Measurements from ENCODE around the gene MMS22L. TPM values are rescaled to one million over a fixed set of nuclear protein-coding genes. Genes with fewer than 3 reads are reported as not detected.

MMS22L gene
- polyA plus RNA-seq (2014; cell fraction: cytosol; rRNA removed): 24.2 and 40.5 TPM in 2 replicates
- polyA plus RNA-seq (2014; cell fraction: nucleus; rRNA removed): 28.6 and 42.0 TPM in 2 replicates

GRCh38 chr6:97282726-97283617, at the start of gene MMS22L:
Gene MMS22L (minus strand): TSS chr6:97283216. CDS start chr6:97282477, 739 bp downstream.
- DNase-seq (ENCODE audit: low spot score): peak; percentile 96

GRCh38 chr6:97322811-97323210, 39.8 kb upstream of the MMS22L start:
- DNase-seq (ENCODE audit: low spot score): no peak

DNA sequence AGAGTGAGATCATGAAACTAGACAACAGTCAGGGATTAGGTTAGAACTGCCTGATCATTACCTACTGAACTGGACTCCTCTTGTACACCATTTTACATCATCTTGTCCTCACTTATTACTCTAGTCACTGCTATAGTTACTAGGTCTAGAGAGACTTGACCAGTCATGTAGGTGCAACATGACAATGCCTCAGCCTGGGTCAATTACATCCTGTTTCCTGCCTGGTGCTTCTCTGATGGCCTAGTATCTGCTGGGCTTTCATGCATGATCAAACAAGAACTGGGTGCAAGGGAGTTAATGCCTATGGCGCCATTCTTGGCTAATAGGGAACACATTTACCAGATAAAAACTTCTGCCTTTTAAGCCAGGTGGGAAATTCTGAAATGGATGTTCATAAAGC, 39.2 kb upstream of the MMS22L start:
- no peak for DNase-seq (ENCODE audit: low spot score)

DNA sequence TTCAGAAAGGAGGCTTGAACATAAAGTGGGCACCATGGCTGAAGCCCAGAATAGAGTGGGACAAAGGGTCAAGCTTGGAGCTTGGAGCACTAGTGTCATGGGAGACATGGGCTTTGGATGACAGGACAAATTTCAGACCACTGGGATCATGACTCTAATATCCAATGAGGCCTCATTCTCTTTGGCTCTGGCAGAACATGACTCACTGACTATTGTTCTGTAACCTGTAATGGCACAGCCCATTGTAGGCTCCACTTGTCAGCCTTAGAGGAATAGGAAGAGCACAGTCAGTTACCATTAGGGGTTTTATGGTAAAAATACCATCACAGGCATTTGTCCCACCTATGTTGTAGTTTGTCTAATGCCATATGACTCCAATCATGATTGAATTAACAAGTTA, 34.0 kb upstream of the MMS22L start:
- DNase-seq (ENCODE audit: low spot score): no peak

- no peak for DNase-seq (ENCODE audit: low spot score)
These were observed 29.2 kb upstream of the MMS22L start for GRCh38 chr6:97312241-97312640.

GRCh38 chr6:97306544-97307320, 23.7 kb upstream of the MMS22L start:
- DNase-seq (ENCODE audit: low spot score): peak; percentile 69

DNA sequence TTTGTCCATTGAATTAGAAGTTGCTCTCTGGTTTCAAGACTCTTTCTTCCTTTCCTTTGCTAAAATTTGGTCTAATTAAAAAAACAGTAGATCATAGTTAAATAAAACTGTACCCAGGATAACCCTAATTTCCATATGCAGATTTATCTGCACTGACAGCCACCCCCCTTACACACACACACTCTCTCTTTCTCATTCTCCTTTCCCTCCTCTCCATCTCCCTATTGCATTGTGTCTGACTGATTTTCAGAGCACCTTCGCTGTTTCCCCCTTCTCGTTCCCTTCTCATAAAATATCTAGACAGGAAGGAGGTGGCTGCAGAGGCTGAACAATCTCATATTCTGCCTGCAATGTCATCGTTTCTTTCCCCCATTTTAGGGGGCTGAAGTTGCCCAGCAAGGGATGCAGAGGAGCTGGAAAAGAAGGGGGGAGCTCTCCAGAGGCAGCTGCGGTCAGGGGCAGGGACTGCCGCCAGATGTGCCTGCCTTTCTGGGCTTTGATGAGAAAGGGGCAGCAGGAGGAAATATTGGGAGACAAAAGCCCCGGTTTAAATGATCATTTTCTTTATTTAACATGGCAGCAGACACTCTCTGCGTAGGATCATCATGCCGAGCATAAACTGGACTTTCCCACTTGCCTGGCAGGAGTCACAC, 22.5 kb upstream of the MMS22L start:
- peak; percentile 23 for DNase-seq (ENCODE audit: low spot score)

- DNase-seq (ENCODE audit: low spot score): no peak
These were observed 21.7 kb upstream of the MMS22L start for GRCh38 chr6:97304701-97305100.

GRCh38 chr6:97294451-97294850, 11.4 kb upstream of the MMS22L start:
- DNase-seq (ENCODE audit: low spot score): no peak

- no peak for DNase-seq (ENCODE audit: low spot score)
These were observed 10.2 kb upstream of the MMS22L start for GRCh38 chr6:97293198-97293696.

GRCh38 chr6:97292671-97293070, 9.7 kb upstream of the MMS22L start:
- DNase-seq (ENCODE audit: low spot score): no peak

DNA sequence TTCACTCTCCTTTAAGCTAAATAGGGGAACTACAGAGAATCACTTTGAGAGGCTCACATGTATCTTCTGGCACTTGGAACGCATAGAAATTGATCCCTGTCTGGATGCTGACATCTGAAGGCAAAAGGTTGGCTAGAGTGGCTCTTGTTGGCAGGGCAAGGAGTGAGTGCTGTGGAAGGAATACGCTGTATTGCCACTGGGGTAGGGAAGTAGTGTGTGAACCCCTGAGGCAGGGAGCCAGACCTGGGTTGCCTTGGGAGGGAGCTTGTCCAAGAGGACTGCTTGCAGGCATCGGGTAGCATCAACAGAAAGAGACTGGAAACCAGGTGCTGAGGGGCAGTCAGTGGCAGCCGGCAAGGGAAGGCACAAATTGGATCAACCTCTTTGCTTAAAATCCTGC, 8.9 kb upstream of the MMS22L start:
- DNase-seq (ENCODE audit: low spot score): no peak

DNA sequence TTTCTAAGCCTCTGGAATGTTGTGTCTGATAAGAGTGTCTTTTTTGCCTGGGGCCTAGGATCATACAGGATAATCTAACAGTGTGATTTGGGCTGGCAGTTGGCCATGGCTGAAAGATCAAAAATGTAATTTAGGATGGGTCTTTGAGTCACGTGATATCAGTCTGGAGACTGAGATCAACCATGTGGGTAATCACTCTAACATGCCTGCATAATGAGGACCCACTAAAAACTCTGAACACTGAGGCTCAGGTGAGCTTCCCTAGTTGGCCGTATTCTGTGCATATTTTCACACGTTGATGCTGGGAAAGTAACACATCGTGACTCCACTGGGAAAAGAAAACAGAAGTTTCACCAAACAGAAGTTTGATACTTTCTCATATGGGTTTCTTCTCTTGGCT, 6.3 kb upstream of the MMS22L start:
- no peak for DNase-seq (ENCODE audit: low spot score)

DNA sequence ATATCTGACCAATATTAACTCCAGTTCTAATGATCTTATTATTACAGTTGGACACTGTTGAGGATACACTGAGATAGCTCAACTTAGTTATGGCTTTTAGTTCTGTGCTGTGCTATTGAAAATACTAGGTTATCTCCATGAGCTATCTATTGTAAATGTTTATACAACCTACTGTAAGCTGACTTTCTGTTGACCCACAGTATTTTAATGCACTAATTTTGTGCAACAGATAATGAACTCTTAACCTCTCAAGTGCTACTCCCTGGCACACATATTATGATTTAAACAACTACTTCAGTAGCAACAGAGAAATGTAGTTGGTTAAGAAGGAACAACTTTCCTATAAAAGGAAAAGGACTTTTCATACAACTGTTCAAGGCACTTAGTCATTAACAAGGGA, 5.2 kb upstream of the MMS22L start:
- no peak for DNase-seq (ENCODE audit: low spot score)

DNA sequence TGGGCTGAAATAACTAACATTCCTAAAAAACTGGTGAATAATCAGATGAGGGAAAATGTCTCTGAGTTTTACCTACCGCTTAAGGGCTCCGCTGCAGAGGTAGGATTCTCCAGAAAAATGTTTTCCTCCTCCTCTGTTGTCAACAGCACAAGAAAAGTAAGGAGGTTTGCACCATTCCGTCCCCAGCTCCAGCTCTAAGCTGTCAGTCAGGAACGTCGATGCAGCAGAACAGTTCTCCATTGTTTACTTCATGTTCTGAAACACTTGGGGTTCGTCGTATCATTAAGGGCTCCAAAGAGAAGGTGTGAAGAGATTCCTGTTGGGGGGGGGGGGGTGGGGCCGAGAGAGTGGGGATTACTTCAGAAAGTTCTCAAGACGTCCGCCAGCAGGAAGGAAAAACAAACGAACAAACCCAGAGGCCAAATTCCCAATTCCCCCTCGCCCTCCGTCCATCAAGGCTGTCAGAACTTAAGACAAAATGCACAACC, 734 bp downstream of the MMS22L start:
- no peak for DNase-seq (ENCODE audit: low spot score)

DNA sequence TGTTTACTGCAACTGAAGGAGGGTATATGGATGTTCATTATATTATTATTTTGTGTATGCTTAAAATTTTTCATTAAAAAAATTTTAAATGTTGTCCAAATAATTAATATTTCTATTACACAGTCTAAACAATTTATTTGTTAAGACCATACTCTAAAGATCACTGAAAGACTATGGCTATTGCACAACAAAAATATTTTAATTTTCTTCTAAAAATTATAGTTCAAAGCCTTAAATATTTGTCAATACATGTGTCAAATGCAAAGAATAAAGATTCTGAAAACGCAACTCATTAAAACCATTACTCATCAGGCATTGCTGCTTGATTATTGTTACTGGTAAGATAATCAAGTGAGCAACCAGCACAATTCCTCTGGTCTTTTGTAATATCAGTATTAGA, 2.2 kb downstream of the MMS22L start:
- DNase-seq (ENCODE audit: low spot score): no peak

- no peak for DNase-seq (ENCODE audit: low spot score)
These were observed 7.2 kb downstream of the MMS22L start for GRCh38 chr6:97275804-97276203.

- no peak for DNase-seq (ENCODE audit: low spot score)
These were observed 13.2 kb downstream of the MMS22L start for GRCh38 chr6:97269821-97270220.

DNA sequence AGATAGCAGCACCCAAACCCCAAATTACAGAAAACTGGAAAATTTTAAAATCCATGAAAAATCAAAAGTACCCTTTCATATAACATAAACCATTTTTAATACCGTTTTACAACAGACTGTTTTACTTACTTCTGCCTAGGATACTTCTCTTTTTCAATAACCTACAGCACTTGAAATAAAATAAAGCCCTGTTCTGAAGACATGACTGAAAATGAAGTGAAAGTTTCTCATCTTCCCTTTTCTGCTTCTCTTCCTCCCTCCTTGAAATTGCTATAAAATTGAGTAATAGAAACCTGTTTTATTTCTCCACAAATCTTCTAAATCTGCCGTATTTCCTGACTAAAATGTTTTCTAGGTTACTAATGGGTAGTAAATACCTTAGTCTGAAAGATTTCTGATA, 20.3 kb downstream of the MMS22L start:
- DNase-seq (ENCODE audit: low spot score): no peak

GRCh38 chr6:97246842-97247241, 36.2 kb downstream of the MMS22L start:
- DNase-seq (ENCODE audit: low spot score): no peak

- no peak for DNase-seq (ENCODE audit: low spot score)
These were observed 42.8 kb downstream of the MMS22L start for GRCh38 chr6:97240222-97240621.

DNA sequence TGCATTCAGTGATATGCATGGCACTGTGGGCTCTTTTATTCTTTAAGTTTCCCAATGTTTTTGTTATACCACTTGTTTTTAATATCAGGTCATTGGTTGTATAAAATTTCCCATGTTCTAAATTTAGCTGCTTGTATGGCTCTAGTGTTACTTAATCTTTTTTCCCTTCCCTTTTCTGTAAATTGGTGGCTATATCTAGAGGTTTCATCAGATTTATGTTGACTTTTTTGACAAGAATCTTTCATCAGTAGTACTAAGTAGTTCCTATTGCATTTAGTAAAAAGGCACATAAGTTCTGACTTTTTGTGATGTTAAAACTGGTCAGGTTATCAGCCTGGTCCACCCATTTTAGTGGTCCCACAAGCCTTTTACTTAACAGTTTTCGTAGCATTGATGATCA, 51.1 kb downstream of the MMS22L start:
- no peak for DNase-seq (ENCODE audit: low spot score)

Data from SK-N-DZ (cell line).